NCI-H748 treated with DMSO at 0.1 percent for 48 hours (cell line): ENCODE results near the gene ZNF878.
"Not testable (repeated sequence)": the region's sequence is repeated elsewhere in the genome, so short reads cannot be mapped to it uniquely, and the experiment has no call there.

Experiments used
- DNase-seq: peaks from one replicate; lab custom pipeline; 2025; lab: John Stamatoyannopoulos, UW

ZNF878 gene

GRCh38 chr19:12052497-12053169 is at the start of gene ZNF878:
ZNF878 (minus strand) TSS chr19:12052961; CDS start chr19:12052801, 160 bp downstream.
- peak; percentile 80 for DNase-seq

GRCh38 chr19:12098040-12098439 is 45.3 kb upstream of the ZNF878 start:
- no peak for DNase-seq

GRCh38 chr19:12095111-12095790 is 42.5 kb upstream of the ZNF878 start:
- DNase-seq: no peak

GRCh38 chr19:12093777-12094176 is 41.0 kb upstream of the ZNF878 start:
- DNase-seq: no peak

GRCh38 chr19:12092956-12093355 is 40.2 kb upstream of the ZNF878 start:
- no peak for DNase-seq

GRCh38 chr19:12092065-12092867 is 39.5 kb upstream of the ZNF878 start:
- no peak for DNase-seq

- peak; percentile 0 for DNase-seq
These were observed 38.0 kb upstream of the ZNF878 start for GRCh38 chr19:12090807-12091206.

GRCh38 chr19:12085074-12085818 is 32.5 kb upstream of the ZNF878 start:
- no peak for DNase-seq

GRCh38 chr19:12083336-12083735 is 30.6 kb upstream of the ZNF878 start:
- not testable (repeated sequence) for DNase-seq

- no peak for DNase-seq
These were observed 24.6 kb upstream of the ZNF878 start for GRCh38 chr19:12077375-12077774.

- not testable (repeated sequence) for DNase-seq
These were observed 23.6 kb upstream of the ZNF878 start for GRCh38 chr19:12076331-12076730.

- DNase-seq: no peak
These were observed 22.9 kb upstream of the ZNF878 start for GRCh38 chr19:12075538-12076139.

GRCh38 chr19:12064590-12065538 is 12.1 kb upstream of the ZNF878 start, which contains the start of gene ZNF844:
ZNF844 (plus strand) TSS chr19:12064731; CDS start chr19:12064874, 143 bp downstream.
- peak; percentile 65 for DNase-seq

- no peak for DNase-seq
These were observed 3.0 kb upstream of the ZNF878 start for GRCh38 chr19:12055784-12056183.

GRCh38 chr19:12052091-12052496 is 667 bp downstream of the ZNF878 start:
- DNase-seq: no peak

GRCh38 chr19:12047868-12048267 is 4.9 kb downstream of the ZNF878 start:
- no peak for DNase-seq

- no peak for DNase-seq
These were observed 8.9 kb downstream of the ZNF878 start for GRCh38 chr19:12043752-12044422.

- no peak for DNase-seq
These were observed 9.9 kb downstream of the ZNF878 start for GRCh38 chr19:12042893-12043292.

GRCh38 chr19:12035220-12036172 is 17.3 kb downstream of the ZNF878 start, which contains the start of gene ZNF433:
ZNF433 (minus strand) TSS chr19:12035679; CDS start chr19:12035539, 140 bp downstream.
- DNase-seq: peak; percentile 81
